ENCODE data around the gene DLG2. TPM values are rescaled to one million over a fixed set of nuclear protein-coding genes. Genes with fewer than 3 reads are reported as not detected.
"Not testable (repeated sequence)": the region's sequence is repeated elsewhere in the genome, so short reads cannot be mapped to it uniquely, and the experiment has no call there.

The DLG2 gene
- total and polyA plus RNA-seq, 9 donors = 2.5 to 20.7 (median 12.0) TPM

GRCh38 chr11:84316866-84317555 is 1310.1 kb downstream of the DLG2 start:
- Histone ChIP-seq H3K4me3 (peak overlapping the region; percentile 24), H3K4me1 (ENCODE audit: insufficient read depth) (no peaks in the 10 kb centered on the region), H3K27ac (no peak overlapping the region), H3K27me3 (no peaks in the 10 kb centered on the region), H3K9me3 (no peaks in the 10 kb centered on the region), H3K36me3 (no peaks in the 10 kb centered on the region)
- no peak for TF ChIP-seq EP300 (IDR thresholded peaks at IDR 0.05)
- TF ChIP-seq, protein P1, sequence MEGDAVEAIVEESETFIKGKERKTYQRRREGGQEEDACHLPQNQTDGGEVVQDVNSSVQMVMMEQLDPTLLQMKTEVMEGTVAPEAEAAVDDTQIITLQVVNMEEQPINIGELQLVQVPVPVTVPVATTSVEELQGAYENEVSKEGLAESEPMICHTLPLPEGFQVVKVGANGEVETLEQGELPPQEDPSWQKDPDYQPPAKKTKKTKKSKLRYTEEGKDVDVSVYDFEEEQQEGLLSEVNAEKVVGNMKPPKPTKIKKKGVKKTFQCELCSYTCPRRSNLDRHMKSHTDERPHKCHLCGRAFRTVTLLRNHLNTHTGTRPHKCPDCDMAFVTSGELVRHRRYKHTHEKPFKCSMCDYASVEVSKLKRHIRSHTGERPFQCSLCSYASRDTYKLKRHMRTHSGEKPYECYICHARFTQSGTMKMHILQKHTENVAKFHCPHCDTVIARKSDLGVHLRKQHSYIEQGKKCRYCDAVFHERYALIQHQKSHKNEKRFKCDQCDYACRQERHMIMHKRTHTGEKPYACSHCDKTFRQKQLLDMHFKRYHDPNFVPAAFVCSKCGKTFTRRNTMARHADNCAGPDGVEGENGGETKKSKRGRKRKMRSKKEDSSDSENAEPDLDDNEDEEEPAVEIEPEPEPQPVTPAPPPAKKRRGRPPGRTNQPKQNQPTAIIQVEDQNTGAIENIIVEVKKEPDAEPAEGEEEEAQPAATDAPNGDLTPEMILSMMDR (IDR thresholded peaks at IDR 0.05) = no peak
- peak in 3 of 5 donors; percentile 17 to 27 (median 20) for DNase-seq
- intact Hi-C loops (cut with DNase I) = no loop called here
- WGBS, 3 donors = 26 to 40% (median 34%) methylated on average over 15 of the region's 15 CpGs

- Histone ChIP-seq H3K27me3 (no peaks in the 10 kb centered on the region), H3K4me3 (no peak overlapping the region), H3K27ac (no peak overlapping the region), H3K9me3 (no peaks in the 10 kb centered on the region), H3K36me3 (no peaks in the 10 kb centered on the region), H3K4me1 (ENCODE audit: insufficient read depth) (no peaks in the 10 kb centered on the region)
- intact Hi-C loops (cut with DNase I) = no loop called here
- TF ChIP-seq POLR2A (IDR thresholded peaks at IDR 0.05) (no peak), EP300 (IDR thresholded peaks at IDR 0.05) (no peak)
- TF ChIP-seq, protein P1 (IDR thresholded peaks at IDR 0.05) = no peak
- DNase-seq = no peak
- WGBS, 3 donors = 26 to 35% (median 30%) methylated on average over 4 of the region's 4 CpGs
These were observed 1313.2 kb downstream of the DLG2 start for GRCh38 chr11:84313830-84314359.

- intact Hi-C loops (cut with DNase I) = no loop called here
- H3K4me1 ChIP-seq (ENCODE audit: insufficient read depth) = no peaks in the 10 kb centered on the region
- no peak for DNase-seq
- H3K9me3 ChIP-seq = no peaks in the 10 kb centered on the region
- no peaks in the 10 kb centered on the region for H3K27me3 ChIP-seq
- no peak for TF ChIP-seq POLR2A (IDR thresholded peaks at IDR 0.05)
- TF ChIP-seq EP300 (IDR thresholded peaks at IDR 0.05) = no peak
- TF ChIP-seq, protein P1 (IDR thresholded peaks at IDR 0.05) = no peak
- WGBS, 3 donors = 58 to 77% (median 75%) methylated on average over 1 of the region's 1 CpG
- no peak overlapping the region for H3K4me3 ChIP-seq
- H3K27ac ChIP-seq = no peak overlapping the region
- no peaks in the 10 kb centered on the region for H3K36me3 ChIP-seq
These were observed 1316.9 kb downstream of the DLG2 start for GRCh38 chr11:84310268-84310667.

- H3K27me3 ChIP-seq; intact Hi-C loops (cut with DNase I); H3K4me3 ChIP-seq; DNase-seq; H3K9me3 ChIP-seq; H3K36me3 ChIP-seq; H3K27ac ChIP-seq; H3K4me1 ChIP-seq (ENCODE audit: insufficient read depth): not testable (repeated sequence)
- WGBS, 3 donors = 97 to 98% (median 97%) methylated on average over 26 to 33 of the region's 33 CpGs
These were observed 1318.7 kb downstream of the DLG2 start for GRCh38 chr11:84308491-84308890.

GRCh38 chr11:84300092-84300491 is 1327.1 kb downstream of the DLG2 start:
- H3K36me3 ChIP-seq = no peaks in the 10 kb centered on the region
- H3K27me3 ChIP-seq = no peaks in the 10 kb centered on the region
- no peak overlapping the region for H3K27ac ChIP-seq
- DNase-seq = no peak
- WGBS, 3 donors = 88 to 95% (median 91%) methylated on average over 1 of the region's 1 CpG
- H3K4me1 ChIP-seq (ENCODE audit: insufficient read depth) = no peaks in the 10 kb centered on the region
- no peaks in the 10 kb centered on the region for H3K9me3 ChIP-seq
- TF ChIP-seq POLR2A (IDR thresholded peaks at IDR 0.05) (no peak), EP300 (IDR thresholded peaks at IDR 0.05) (no peak)
- TF ChIP-seq, protein P1 (IDR thresholded peaks at IDR 0.05) = no peak
- no peak overlapping the region for H3K4me3 ChIP-seq
- intact Hi-C loops (cut with DNase I) = no loop called here

Measured in ovary (tissue), 9 donors.